ENCODE measurements around the gene FIBP.

DNA sequence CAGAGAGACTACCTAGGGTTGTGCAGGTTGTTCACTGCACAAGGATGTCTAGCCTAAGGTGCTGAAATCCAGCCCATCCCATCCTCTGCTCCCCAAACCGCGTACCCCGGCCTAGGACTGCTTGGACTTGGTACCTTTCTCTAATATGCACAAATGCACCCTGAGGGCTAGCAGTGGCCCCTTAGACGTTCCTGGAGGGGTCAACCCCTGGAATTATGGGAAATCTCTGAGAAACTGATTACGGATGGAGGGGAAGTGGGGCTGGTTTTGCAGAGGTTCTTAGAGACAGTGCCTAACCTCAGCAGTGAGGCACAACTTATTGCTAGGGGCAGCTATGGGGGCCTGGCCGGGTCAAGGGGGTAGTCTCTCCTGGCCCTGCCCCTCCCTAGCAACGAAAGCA lies 28.1 kb upstream of the FIBP start:
- TF ChIP-seq CTCF (IDR thresholded peaks at IDR 0.05; ENCODE audit: borderline replicate concordance, extremely low read depth, low read length, poor library complexity, severe bottlenecking) (no peak), EZH2 (IDR thresholded peaks at IDR 0.05; ENCODE audit: borderline replicate concordance, low read depth, low read length, severe bottlenecking) (no peak)
